ENCODE results near the gene OGA. TPM values are rescaled to one million over a fixed set of nuclear protein-coding genes. Genes with fewer than 3 reads are reported as not detected.

The OGA gene
- total and polyA plus RNA-seq, 9 of the 15 experiments (the other 6 are each of a cell fraction or from before 2014, with no cell fraction given), result 13.5 to 73.5 (median 59.5) TPM

DNA sequence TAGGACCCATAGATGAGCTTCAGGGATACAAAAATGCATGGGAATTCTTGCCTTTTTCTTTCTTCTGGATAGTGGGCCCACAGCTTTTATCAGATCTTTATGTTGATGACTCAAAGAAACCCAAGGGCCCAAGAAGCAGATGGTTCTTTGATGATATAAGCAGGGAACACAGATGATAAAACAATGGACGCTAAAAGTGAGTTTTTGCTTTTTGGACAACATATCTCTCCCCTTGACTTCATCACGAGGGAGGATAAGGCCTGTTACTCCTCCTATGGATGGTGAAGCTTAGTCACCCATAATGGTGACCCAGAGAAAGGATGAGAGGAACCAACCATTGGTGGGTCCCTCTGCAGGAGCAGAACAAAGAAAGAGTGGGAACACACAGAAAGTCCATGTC is 6.5 kb upstream of the OGA start (continued):
- TF ChIP-seq, protein P1, sequence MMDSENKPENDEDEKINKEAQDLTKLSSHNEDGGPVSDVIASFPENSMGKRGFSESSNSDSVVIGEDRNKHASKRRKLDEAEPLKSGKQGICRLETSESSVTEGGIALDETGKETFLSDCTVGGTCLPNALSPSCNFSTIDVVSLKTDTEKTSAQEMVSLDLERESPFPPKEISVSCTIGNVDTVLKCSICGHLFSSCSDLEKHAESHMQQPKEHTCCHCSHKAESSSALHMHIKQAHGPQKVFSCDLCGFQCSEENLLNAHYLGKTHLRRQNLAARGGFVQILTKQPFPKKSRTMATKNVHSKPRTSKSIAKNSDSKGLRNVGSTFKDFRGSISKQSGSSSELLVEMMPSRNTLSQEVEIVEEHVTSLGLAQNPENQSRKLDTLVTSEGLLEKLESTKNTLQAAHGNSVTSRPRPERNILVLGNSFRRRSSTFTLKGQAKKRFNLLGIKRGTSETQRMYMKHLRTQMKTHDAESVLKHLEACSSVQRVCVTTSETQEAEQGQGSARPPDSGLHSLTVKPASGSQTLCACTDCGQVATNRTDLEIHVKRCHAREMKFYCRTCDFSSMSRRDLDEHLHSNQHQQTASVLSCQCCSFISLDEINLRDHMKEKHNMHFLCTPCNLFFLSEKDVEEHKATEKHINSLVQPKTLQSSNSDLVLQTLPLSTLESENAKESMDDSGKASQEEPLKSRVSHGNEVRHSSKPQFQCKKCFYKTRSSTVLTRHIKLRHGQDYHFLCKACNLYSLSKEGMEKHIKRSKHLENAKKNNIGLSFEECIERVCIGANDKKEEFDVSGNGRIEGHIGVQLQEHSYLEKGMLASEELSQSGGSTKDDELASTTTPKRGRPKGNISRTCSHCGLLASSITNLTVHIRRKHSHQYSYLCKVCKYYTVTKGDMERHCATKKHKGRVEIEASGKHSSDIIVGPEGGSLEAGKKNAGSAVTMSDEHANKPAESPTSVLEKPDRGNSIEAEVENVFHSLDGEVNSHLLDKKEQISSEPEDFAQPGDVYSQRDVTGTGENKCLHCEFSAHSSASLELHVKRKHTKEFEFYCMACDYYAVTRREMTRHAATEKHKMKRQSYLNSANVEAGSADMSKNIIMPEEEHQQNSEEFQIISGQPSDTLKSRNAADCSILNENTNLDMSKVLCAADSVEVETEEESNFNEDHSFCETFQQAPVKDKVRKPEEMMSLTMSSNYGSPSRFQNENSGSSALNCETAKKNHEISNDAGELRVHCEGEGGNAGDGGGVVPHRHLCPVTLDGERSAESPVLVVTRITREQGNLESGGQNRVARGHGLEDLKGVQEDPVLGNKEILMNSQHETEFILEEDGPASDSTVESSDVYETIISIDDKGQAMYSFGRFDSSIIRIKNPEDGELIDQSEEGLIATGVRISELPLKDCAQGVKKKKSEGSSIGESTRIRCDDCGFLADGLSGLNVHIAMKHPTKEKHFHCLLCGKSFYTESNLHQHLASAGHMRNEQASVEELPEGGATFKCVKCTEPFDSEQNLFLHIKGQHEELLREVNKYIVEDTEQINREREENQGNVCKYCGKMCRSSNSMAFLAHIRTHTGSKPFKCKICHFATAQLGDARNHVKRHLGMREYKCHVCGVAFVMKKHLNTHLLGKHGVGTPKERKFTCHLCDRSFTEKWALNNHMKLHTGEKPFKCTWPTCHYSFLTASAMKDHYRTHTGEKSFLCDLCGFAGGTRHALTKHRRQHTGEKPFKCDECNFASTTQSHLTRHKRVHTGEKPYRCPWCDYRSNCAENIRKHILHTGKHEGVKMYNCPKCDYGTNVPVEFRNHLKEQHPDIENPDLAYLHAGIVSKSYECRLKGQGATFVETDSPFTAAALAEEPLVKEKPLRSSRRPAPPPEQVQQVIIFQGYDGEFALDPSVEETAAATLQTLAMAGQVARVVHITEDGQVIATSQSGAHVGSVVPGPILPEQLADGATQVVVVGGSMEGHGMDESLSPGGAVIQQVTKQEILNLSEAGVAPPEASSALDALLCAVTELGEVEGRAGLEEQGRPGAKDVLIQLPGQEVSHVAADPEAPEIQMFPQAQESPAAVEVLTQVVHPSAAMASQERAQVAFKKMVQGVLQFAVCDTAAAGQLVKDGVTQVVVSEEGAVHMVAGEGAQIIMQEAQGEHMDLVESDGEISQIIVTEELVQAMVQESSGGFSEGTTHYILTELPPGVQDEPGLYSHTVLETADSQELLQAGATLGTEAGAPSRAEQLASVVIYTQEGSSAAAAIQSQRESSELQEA (IDR thresholded peaks at IDR 0.05; ENCODE audit: low read depth), result no peak
- TF ChIP-seq MTA3 (IDR thresholded peaks at IDR 0.05; ENCODE audit: borderline replicate concordance) (no peak), ZNF584 (CRISPR knock-in tag; IDR thresholded peaks at IDR 0.05; ENCODE audit: low read depth) (no peak), RBM25 (IDR thresholded peaks at IDR 0.05; ENCODE audit: low read depth, low read length, severe bottlenecking) (no peak), PHF21A (IDR thresholded peaks at IDR 0.05; ENCODE audit: borderline replicate concordance, low read depth) (no peak), ZNF766 (CRISPR knock-in tag; conservative IDR thresholded peaks at IDR 0.05) (peak; percentile 86), ZNF408 (CRISPR knock-in tag; IDR thresholded peaks at IDR 0.05; ENCODE audit: low read depth) (no peak), ZNF695 (CRISPR knock-in tag; IDR thresholded peaks at IDR 0.05) (no peak), ARHGAP35 (IDR thresholded peaks at IDR 0.05; ENCODE audit: partially characterized antibody) (no peak), TAF9B (IDR thresholded peaks at IDR 0.05; ENCODE audit: partially characterized antibody) (no peak), TARDBP (IDR thresholded peaks at IDR 0.05) (no peak), SMARCA5 (IDR thresholded peaks at IDR 0.05) (no peak), ZFP36 (IDR thresholded peaks at IDR 0.05; ENCODE audit: low read depth, low read length, partially characterized antibody) (no peak), ZZZ3 (IDR thresholded peaks at IDR 0.05) (no peak), GABPB1 (CRISPR knock-in tag; IDR thresholded peaks at IDR 0.05) (no peak)
- TF ChIP-seq, protein P2, sequence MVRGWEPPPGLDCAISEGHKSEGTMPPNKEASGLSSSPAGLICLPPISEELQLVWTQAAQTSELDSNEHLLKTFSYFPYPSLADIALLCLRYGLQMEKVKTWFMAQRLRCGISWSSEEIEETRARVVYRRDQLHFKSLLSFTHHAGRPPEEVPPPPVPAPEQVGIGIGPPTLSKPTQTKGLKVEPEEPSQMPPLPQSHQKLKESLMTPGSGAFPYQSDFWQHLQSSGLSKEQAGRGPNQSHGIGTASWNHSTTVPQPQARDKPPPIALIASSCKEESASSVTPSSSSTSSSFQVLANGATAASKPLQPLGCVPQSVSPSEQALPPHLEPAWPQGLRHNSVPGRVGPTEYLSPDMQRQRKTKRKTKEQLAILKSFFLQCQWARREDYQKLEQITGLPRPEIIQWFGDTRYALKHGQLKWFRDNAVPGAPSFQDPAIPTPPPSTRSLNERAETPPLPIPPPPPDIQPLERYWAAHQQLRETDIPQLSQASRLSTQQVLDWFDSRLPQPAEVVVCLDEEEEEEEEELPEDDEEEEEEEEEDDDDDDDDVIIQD (CRISPR knock-in tag; IDR thresholded peaks at IDR 0.05), result no peak
- TF ChIP-seq, protein P3, sequence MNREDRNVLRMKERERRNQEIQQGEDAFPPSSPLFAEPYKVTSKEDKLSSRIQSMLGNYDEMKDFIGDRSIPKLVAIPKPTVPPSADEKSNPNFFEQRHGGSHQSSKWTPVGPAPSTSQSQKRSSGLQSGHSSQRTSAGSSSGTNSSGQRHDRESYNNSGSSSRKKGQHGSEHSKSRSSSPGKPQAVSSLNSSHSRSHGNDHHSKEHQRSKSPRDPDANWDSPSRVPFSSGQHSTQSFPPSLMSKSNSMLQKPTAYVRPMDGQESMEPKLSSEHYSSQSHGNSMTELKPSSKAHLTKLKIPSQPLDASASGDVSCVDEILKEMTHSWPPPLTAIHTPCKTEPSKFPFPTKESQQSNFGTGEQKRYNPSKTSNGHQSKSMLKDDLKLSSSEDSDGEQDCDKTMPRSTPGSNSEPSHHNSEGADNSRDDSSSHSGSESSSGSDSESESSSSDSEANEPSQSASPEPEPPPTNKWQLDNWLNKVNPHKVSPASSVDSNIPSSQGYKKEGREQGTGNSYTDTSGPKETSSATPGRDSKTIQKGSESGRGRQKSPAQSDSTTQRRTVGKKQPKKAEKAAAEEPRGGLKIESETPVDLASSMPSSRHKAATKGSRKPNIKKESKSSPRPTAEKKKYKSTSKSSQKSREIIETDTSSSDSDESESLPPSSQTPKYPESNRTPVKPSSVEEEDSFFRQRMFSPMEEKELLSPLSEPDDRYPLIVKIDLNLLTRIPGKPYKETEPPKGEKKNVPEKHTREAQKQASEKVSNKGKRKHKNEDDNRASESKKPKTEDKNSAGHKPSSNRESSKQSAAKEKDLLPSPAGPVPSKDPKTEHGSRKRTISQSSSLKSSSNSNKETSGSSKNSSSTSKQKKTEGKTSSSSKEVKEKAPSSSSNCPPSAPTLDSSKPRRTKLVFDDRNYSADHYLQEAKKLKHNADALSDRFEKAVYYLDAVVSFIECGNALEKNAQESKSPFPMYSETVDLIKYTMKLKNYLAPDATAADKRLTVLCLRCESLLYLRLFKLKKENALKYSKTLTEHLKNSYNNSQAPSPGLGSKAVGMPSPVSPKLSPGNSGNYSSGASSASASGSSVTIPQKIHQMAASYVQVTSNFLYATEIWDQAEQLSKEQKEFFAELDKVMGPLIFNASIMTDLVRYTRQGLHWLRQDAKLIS (CRISPR knock-in tag; IDR thresholded peaks at IDR 0.05), result no peak

Measured in K562 (cell line).